ENCODE results near the gene WBP1.
"Not testable (repeated sequence)": the region's sequence is repeated elsewhere in the genome, so short reads cannot be mapped to it uniquely, and the experiment has no call there.

The WBP1 gene

DNA sequence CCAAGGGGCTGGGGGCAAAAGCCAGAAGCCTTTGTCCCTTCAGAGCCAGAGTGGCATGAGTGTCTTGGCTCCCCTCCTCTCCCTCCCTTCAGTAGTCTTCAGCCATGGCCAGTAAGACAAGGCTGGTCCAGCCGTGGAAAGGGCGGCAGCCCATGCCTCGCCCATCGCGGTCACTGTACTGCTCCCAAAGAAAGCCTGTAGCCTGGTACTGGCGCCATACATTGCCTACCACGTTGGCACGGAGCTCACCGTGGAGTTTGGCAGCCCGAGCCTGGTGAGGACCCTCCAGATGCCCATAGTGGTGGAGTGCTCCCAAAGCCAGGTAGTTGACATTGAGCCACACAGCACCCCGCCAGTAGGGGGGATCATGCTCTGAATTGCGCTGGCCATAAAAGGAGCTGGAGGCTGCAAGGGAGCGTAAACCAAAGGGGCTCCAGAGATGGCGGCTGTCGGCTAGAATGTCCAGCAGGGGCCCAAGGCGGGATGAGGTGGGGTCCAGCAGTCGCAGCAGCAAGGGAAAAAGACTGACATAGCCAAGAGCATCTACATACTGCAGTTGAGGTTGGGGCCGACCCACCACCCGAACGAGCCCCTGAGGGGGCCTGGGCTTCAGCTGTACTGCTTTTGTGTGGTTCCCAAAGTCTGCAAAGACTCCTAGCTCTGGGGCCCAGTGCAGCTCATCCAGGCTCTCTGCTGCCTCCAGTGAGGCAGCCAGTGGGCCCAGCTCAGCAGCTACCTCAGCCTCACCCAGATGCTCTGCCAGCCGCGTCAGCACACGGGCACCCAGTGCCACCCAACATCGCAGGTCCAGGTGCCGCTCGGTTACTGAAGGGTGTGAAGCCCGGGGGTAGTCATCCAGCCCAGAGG is 3.2 kb downstream of the WBP1 start:
- Histone ChIP-seq H3K9me3 (ENCODE audit: severe bottlenecking) (no peaks in the 10 kb centered on the region), H3K27ac (ENCODE audit: poor library complexity, severe bottlenecking) (no peak overlapping the region), H3K36me3 (ENCODE audit: low read depth) (peaks cover 21% of the 10 kb centered on the region), H3K27me3 (ENCODE audit: insufficient read depth, poor library complexity, severe bottlenecking) (no peaks in the 10 kb centered on the region), H3K4me3 (ENCODE audit: severe bottlenecking) (no peak overlapping the region), H3K4me1 (ENCODE audit: insufficient read depth, poor library complexity, severe bottlenecking) (peaks cover 5% of the 10 kb centered on the region)
- TF ChIP-seq, protein P1, sequence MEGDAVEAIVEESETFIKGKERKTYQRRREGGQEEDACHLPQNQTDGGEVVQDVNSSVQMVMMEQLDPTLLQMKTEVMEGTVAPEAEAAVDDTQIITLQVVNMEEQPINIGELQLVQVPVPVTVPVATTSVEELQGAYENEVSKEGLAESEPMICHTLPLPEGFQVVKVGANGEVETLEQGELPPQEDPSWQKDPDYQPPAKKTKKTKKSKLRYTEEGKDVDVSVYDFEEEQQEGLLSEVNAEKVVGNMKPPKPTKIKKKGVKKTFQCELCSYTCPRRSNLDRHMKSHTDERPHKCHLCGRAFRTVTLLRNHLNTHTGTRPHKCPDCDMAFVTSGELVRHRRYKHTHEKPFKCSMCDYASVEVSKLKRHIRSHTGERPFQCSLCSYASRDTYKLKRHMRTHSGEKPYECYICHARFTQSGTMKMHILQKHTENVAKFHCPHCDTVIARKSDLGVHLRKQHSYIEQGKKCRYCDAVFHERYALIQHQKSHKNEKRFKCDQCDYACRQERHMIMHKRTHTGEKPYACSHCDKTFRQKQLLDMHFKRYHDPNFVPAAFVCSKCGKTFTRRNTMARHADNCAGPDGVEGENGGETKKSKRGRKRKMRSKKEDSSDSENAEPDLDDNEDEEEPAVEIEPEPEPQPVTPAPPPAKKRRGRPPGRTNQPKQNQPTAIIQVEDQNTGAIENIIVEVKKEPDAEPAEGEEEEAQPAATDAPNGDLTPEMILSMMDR (IDR thresholded peaks at IDR 0.05; ENCODE audit: poor library complexity, severe bottlenecking): no peak
- DNase-seq (ENCODE audit: low spot score) (no peak), ATAC-seq (ENCODE audit: low read depth) (no peak)

DNA sequence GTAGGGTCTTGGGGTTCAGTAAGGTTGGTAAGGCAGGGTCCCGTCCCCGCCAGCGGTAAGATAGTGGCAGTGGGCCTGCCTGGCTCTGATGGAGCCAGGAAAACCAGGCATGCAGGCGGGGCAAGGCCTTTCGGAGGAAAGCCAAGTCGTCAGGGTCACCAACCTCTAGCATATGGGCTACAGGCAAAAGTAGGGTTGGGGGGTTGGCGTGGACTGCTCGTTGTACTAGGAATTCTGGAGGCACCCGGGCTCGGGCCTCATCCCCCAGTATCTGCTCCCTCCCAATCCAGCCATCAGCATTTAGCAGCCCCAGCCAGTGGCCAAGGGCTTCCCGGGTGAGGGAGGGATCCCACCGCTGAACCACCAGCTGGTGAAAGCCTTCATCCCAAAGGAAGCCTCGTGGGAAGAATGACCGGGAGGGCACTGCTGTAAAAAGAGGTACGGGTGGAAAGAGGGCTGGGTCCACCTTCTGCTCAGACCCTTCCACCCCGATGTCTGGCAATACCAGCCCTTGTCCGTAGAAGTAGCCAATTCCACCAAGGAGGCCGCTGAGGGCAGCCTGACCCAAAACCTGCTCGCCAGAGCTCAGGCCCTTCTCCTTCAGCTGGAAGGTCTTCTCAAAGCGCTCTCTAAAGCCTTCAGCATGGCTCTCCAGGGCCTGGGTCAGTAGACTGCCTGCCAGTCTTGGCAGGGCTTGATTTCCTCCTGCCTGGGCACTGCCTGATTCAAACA is 4.0 kb downstream of the WBP1 start:
- no peaks in the 10 kb centered on the region for H3K4me1 ChIP-seq (ENCODE audit: insufficient read depth, poor library complexity, severe bottlenecking)
- TF ChIP-seq, protein P1 (IDR thresholded peaks at IDR 0.05; ENCODE audit: poor library complexity, severe bottlenecking): no peak
- no peak overlapping the region for H3K27ac ChIP-seq (ENCODE audit: poor library complexity, severe bottlenecking)
- ATAC-seq (ENCODE audit: low read depth) (no peak), DNase-seq (ENCODE audit: low spot score) (no peak)
- no peak overlapping the region for H3K4me3 ChIP-seq (ENCODE audit: severe bottlenecking)
- no peaks in the 10 kb centered on the region for H3K27me3 ChIP-seq (ENCODE audit: insufficient read depth, poor library complexity, severe bottlenecking)
- H3K36me3 ChIP-seq (ENCODE audit: low read depth): peaks cover 21% of the 10 kb centered on the region
- no peaks in the 10 kb centered on the region for H3K9me3 ChIP-seq (ENCODE audit: severe bottlenecking)

DNA sequence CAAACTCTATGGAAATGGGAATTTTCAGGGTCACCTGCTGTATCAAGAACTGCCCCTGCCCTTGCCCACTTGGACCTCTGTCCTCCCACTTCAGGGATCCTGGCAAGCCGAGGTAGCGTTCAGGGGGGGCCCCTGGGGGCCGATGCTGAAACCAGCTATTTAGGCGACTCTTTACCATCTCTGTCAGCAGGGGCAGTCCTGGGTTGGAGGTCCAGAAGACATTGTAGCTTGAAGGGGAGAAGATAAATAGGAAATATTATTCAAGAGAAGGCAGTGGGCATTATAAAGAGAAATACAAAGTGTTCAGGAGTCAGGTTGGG is 4.5 kb downstream of the WBP1 start:
- H3K27me3 ChIP-seq (ENCODE audit: insufficient read depth, poor library complexity, severe bottlenecking): no peaks in the 10 kb centered on the region
- no peaks in the 10 kb centered on the region for H3K4me1 ChIP-seq (ENCODE audit: insufficient read depth, poor library complexity, severe bottlenecking)
- H3K9me3 ChIP-seq (ENCODE audit: severe bottlenecking): no peaks in the 10 kb centered on the region
- no peak overlapping the region for H3K27ac ChIP-seq (ENCODE audit: poor library complexity, severe bottlenecking)
- no peak for ATAC-seq (ENCODE audit: low read depth)
- TF ChIP-seq, protein P1 (IDR thresholded peaks at IDR 0.05; ENCODE audit: poor library complexity, severe bottlenecking): no peak
- no peak overlapping the region for H3K4me3 ChIP-seq (ENCODE audit: severe bottlenecking)
- peaks cover 21% of the 10 kb centered on the region for H3K36me3 ChIP-seq (ENCODE audit: low read depth)
- no peak for DNase-seq (ENCODE audit: low spot score)

DNA sequence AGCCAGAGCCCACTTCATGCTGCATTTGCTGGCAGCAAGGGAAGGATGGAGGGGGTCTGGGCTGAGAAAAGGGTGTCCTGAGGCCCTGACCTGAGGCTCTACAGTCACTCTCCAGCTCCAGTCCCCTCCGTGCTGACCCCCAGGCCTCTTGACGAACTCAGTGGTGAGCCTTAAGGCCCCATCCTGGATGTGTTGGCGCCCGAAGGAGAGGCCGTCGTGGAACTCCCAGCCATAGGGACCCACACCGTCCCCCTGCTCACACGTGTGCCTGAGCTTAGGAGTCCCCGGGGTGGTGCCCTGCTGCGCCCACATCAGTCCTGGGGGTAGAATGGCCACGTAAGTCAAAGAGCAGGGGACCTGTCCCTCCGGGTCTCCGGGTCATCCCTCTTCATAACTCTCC is 6.2 kb downstream of the WBP1 start:
- peaks cover 21% of the 10 kb centered on the region for H3K36me3 ChIP-seq (ENCODE audit: low read depth)
- H3K27me3 ChIP-seq (ENCODE audit: insufficient read depth, poor library complexity, severe bottlenecking): no peaks in the 10 kb centered on the region
- H3K4me1 ChIP-seq (ENCODE audit: insufficient read depth, poor library complexity, severe bottlenecking): no peaks in the 10 kb centered on the region
- H3K9me3 ChIP-seq (ENCODE audit: severe bottlenecking): no peaks in the 10 kb centered on the region
- DNase-seq (ENCODE audit: low spot score) (no peak), ATAC-seq (ENCODE audit: low read depth) (peak; percentile 13)
- peak overlapping the region; percentile 71 for H3K4me3 ChIP-seq (ENCODE audit: severe bottlenecking)
- TF ChIP-seq, protein P1 (IDR thresholded peaks at IDR 0.05; ENCODE audit: poor library complexity, severe bottlenecking): no peak
- H3K27ac ChIP-seq (ENCODE audit: poor library complexity, severe bottlenecking): peak overlapping the region; percentile 50

DNA sequence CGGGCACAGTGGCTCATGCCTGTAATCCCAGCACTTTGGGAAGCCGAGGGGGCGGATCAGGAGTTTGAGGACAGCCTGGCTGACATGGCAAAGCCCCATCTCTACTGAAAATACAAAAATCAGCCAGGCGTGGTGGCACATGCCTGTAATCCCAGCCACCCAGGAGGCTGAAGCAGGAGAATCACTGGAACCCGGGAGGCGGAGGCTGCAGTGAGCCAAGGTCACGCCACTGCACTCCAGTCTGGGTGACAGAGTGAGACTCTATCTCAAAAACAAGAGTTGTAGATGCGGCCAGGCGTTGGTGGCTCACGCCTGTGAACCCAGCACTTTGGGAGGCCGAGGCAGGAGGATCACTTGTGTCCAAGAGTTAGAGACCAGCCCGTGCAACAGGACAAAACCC is 12.5 kb downstream of the WBP1 start:
- H3K27me3 ChIP-seq (ENCODE audit: insufficient read depth, poor library complexity, severe bottlenecking); DNase-seq (ENCODE audit: low spot score); H3K4me3 ChIP-seq (ENCODE audit: severe bottlenecking); H3K9me3 ChIP-seq (ENCODE audit: severe bottlenecking); ATAC-seq (ENCODE audit: low read depth); H3K4me1 ChIP-seq (ENCODE audit: insufficient read depth, poor library complexity, severe bottlenecking): not testable (repeated sequence)
- peak overlapping the region; percentile 90 for H3K27ac ChIP-seq (ENCODE audit: poor library complexity, severe bottlenecking)
- peaks cover 12% of the 10 kb centered on the region; the same call in 1 of the 2 replicates for H3K36me3 ChIP-seq (ENCODE audit: low read depth)
